Kidney (tissue), 14 donors: Measurements from ENCODE around the gene TRNT1. TPM values are rescaled to one million over a fixed set of nuclear protein-coding genes. Genes with fewer than 3 reads are reported as not detected.

Experiments
- DNase-seq, 5 donors: peaks; one replicate each; pipeline ENCODE4 v3.0.0-alpha.2; 2013 to 2020
- FAIRE-seq: peaks from 2 replicates; lab custom pipeline; 2012; peaks lifted over from hg19 to GRCh38; lab: Jason Lieb, UNC
- H3K27ac ChIP-seq, 2 donors: one replicate each; pipeline ENCODE4 v1.7.0; 2013; ENCODE audit warnings: low read depth in 2 of 2, low read length in 2 of 2, inconsistent platforms in 1 of 2
- H3K27me3 ChIP-seq: one replicate; pipeline ENCODE4 v1.7.1; 2013; ENCODE audit warnings: low read length, inconsistent platforms; ENCODE audit not compliant: control insufficient read depth, insufficient read depth
- H3K36me3 ChIP-seq, 3 donors: one replicate each; pipeline versions ENCODE4 v1.7.0 to v1.7.1; 2013; ENCODE audit warnings: low read length in 3 of 3, control low read depth in 1 of 3, inconsistent platforms in 1 of 3; ENCODE audit not compliant: insufficient read depth in 3 of 3, control insufficient read depth in 2 of 3
- H3K4me1 ChIP-seq, 3 donors: one replicate each; pipeline versions ENCODE4 v1.7.0 to v1.7.1; 2013; ENCODE audit warnings: low read length in 3 of 3, inconsistent platforms in 1 of 3, low read depth in 1 of 3; ENCODE audit not compliant: control insufficient read depth in 2 of 3, insufficient read depth in 2 of 3
- H3K4me3 ChIP-seq, 3 donors: one replicate each; pipeline versions ENCODE4 v1.7.0 to v1.8.1; 2013; ENCODE audit warnings: low read length in 3 of 3, control low read depth in 1 of 3, inconsistent platforms in 1 of 3
- H3K9ac ChIP-seq, 3 donors: one replicate each; pipeline versions ENCODE4 v1.7.0 to v1.7.1; 2013; ENCODE audit warnings: low read length in 3 of 3, control low read depth in 1 of 3, inconsistent platforms in 1 of 3
- H3K9me3 ChIP-seq, 3 donors: one replicate each; pipeline versions ENCODE4 v1.7.0 to v1.7.1; 2013; ENCODE audit warnings: low read length in 3 of 3, control low read depth in 1 of 3, inconsistent platforms in 1 of 3; ENCODE audit not compliant: control insufficient read depth in 2 of 3, insufficient read depth in 1 of 3
- CTCF ChIP-seq: IDR thresholded peaks from 3 replicates; pipeline ENCODE4 v1.5.1; 2012; ENCODE audit warnings: mild to moderate bottlenecking, moderate library complexity, borderline replicate concordance; ENCODE audit not compliant: insufficient read depth; ENCODE audit errors: extremely low read depth
- intact Hi-C: fragments of 100-400 bp; cut with DNase I; formaldehyde crosslinking; loops from one replicate; pipeline ENCODE4 v1.11.1; 2022
- polyA plus RNA-seq: library from polyadenylated mRNA; stranded (reverse); fragments of 350-450 nt; fragmentation: Illumina TruSeq; extraction: RNeasy Lipid Tissue Mini Kit (QIAGEN cat#74804); gene quantifications from one replicate; pipeline ENCODE4 v1.2.3, GENCODE V29; 2014; ENCODE audit warnings: low read depth, low replicate concordance; ENCODE audit not compliant: insufficient read depth
- total RNA-seq: library from RNA; stranded (reverse); fragmentation: NEBNext Ultra II Directional; extraction: Animal tissue kit (Norgen Biotek cat#: 25700); gene quantifications from one replicate; pipeline ENCODE4 v1.2.1, GENCODE V29; 2021
- donor health status: control.
- donor health status: control.
- donor health status: control.
- donor health status: control.
- donor health status: control.
- donor health status: DM: yes; HTN: yes; CAD: no.
- donor health status: Normal renal cell carcinoma (clear cell type).

Gene TRNT1
- total and polyA plus RNA-seq, 2 donors from 2014 or later, result 17.5 to 27.3 TPM

- FAIRE-seq, result no peak
- TF ChIP-seq CTCF, result no peak
Observed at GRCh38 chr3:3097958-3098357, 28.8 kb upstream of the TRNT1 start.

GRCh38 chr3:3101660-3102458 is 24.9 kb upstream of the TRNT1 start:
- no peak for TF ChIP-seq CTCF
- no peaks in the 10 kb centered on the region for H3K9me3 ChIP-seq
- no peak overlapping the region for H3K9ac ChIP-seq
- no peaks in the 10 kb centered on the region for H3K36me3 ChIP-seq
- FAIRE-seq (no peak), DNase-seq (no peak)
- H3K4me3 ChIP-seq, result no peak overlapping the region
- H3K4me1 ChIP-seq, result no peaks in the 10 kb centered on the region
- intact Hi-C loops, result no loop called here
- H3K27ac ChIP-seq, result no peak overlapping the region
- no peaks in the 10 kb centered on the region for H3K27me3 ChIP-seq

More at GRCh38 chr3:3097958-3098357, 28.8 kb upstream of the TRNT1 start:
- Histone ChIP-seq H3K9me3 (no peaks in the 10 kb centered on the region), H3K27ac (no peak overlapping the region), H3K36me3 (no peaks in the 10 kb centered on the region), H3K4me1 (no peaks in the 10 kb centered on the region), H3K9ac (no peak overlapping the region), H3K4me3 (no peak overlapping the region), H3K27me3 (no peaks in the 10 kb centered on the region)
- intact Hi-C loops, result no loop called here
- DNase-seq, result no peak

- Histone ChIP-seq H3K27me3 (no peaks in the 10 kb centered on the region), H3K36me3 (no peaks in the 10 kb centered on the region), H3K9ac (no peak overlapping the region), H3K4me1 (no peaks in the 10 kb centered on the region), H3K9me3 (no peaks in the 10 kb centered on the region), H3K27ac (no peak overlapping the region), H3K4me3 (no peak overlapping the region)
- no peak for FAIRE-seq
- intact Hi-C loops, result no loop called here
- no peak for TF ChIP-seq CTCF
- no peak for DNase-seq
Observed at GRCh38 chr3:3102751-3103150, 24.0 kb upstream of the TRNT1 start.
